Keratinocyte (primary cell): ENCODE measurements around the gene LARGE1.

ENCODE experiments used
- EZH2 ChIP-seq: IDR thresholded peaks from one replicate; pipeline ENCODE4 v1.6.1; 2012; ENCODE audit warnings: inconsistent platforms, mild to moderate bottlenecking, low read length, moderate library complexity
- TF ChIP-seq, protein P1 (sequence below), 3 experiments: IDR thresholded peaks in 1 of 3; conservative IDR thresholded peaks in 1 of 3; optimal IDR thresholded peaks in 1 of 3; 2 replicates in 2 of 3; 3 replicates in 1 of 3; pipeline versions ENCODE3 to v1.5.1; 2011; ENCODE audit warnings: low read length in 3 of 3, mild to moderate bottlenecking in 3 of 3, moderate library complexity in 2 of 3, control low read depth in 1 of 3, inconsistent platforms in 1 of 3; ENCODE audit not compliant: insufficient read depth in 2 of 3; ENCODE audit errors: extremely low read depth in 1 of 3

DNA sequence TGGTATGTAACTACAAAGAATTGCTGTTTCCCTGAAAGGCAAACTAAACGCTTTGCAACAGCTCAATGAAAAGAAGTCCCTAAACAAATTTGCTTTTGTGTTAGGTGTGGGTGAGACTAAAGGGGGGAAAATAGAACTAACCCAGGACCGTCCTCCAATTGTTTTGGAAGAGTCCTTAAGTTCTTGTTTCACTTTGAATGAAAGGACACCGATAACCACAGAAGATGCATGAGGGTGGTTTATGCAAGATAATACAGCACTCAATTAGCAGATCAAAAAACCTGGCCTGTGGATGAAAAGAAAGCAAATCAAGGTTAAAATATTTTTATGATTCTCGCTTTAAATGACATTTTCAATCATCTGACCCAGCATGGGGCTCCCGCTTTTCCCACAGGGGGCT, 557.6 kb downstream of the LARGE1 start:
- TF ChIP-seq, protein P1, sequence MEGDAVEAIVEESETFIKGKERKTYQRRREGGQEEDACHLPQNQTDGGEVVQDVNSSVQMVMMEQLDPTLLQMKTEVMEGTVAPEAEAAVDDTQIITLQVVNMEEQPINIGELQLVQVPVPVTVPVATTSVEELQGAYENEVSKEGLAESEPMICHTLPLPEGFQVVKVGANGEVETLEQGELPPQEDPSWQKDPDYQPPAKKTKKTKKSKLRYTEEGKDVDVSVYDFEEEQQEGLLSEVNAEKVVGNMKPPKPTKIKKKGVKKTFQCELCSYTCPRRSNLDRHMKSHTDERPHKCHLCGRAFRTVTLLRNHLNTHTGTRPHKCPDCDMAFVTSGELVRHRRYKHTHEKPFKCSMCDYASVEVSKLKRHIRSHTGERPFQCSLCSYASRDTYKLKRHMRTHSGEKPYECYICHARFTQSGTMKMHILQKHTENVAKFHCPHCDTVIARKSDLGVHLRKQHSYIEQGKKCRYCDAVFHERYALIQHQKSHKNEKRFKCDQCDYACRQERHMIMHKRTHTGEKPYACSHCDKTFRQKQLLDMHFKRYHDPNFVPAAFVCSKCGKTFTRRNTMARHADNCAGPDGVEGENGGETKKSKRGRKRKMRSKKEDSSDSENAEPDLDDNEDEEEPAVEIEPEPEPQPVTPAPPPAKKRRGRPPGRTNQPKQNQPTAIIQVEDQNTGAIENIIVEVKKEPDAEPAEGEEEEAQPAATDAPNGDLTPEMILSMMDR (optimal IDR thresholded peaks at IDR 0.05 in 1 of 3, IDR thresholded peaks at IDR 0.05 in 1 of 3, conservative IDR thresholded peaks at IDR 0.05 in 1 of 3; ENCODE audit: extremely low read depth in 1 of 3, insufficient read depth in 2 of 3, low read length in 3 of 3): no peak
- TF ChIP-seq EZH2: no peak
